Tongue (tissue), 2 donors: ENCODE results near the gene IDH3A. TPM values are rescaled to one million over a fixed set of nuclear protein-coding genes. Genes with fewer than 3 reads are reported as not detected.
"Not testable (repeated sequence)": the region's sequence is repeated elsewhere in the genome, so short reads cannot be mapped to it uniquely, and the experiment has no call there.

Experiments used
- DNase-seq: peaks from one replicate; pipeline ENCODE4 v3.0.0-alpha.2; 2015
- total RNA-seq: library from RNA; depleted of rRNA; stranded (reverse); fragments of >200 nt; gene quantifications from one replicate; pipeline ENCODE4 v1.2.3, GENCODE V29; 2014

The IDH3A gene
- total RNA-seq, 1 donor from 2014 or later, result 117 TPM

- DNase-seq, result no peak
These were observed 19.3 kb upstream of the IDH3A start for GRCh38 chr15:78129751-78130287.

DNA sequence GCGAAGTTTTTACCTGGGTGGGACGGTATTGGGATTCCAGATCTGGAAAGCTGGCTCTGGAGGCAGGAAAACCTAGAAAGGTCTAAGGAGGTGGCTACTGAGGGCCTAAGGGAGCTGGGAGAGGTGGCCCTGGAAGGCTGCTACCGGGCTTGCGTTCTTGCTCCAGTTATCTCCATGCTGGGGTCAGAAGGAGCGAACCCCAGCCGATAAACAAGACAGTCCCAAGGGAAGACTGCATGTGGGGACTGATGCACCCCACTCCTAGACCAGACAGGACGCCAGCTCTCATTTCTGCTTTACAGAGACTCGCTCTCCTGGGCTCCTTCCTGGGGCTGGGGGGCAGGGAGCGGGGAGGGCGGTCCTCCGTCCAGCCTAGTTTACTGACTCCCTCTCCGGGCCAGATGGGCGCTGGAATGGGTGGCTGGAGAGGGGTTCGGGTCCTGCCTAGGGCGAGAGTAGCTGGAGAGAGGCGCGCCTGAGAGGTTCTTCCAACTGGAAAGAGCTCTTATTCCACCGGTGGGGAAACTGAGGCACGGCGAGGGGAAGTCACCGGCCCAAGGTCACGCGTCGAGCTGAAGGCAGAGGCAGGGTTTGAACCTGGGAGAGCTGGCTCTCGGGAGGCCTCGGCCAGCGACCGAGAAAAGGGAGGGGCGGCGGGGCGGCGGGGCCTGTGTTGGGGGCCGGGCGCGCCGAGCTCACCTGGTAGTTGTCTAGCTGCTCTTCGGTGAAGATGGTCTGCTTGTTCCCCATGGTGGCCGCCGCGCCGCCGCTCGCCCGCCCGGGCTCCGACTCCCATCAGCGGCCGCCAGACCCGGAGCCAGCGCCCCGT, 18.5 kb upstream of the IDH3A start:
- DNase-seq, result no peak

- peak; percentile 90 for DNase-seq
These were observed 17.7 kb upstream of the IDH3A start, which contains the start of gene CIB2 for GRCh38 chr15:78131295-78132061. Gene CIB2 (minus strand): TSS chr15:78131445. CDS start chr15:78131215, 230 bp downstream.

DNA sequence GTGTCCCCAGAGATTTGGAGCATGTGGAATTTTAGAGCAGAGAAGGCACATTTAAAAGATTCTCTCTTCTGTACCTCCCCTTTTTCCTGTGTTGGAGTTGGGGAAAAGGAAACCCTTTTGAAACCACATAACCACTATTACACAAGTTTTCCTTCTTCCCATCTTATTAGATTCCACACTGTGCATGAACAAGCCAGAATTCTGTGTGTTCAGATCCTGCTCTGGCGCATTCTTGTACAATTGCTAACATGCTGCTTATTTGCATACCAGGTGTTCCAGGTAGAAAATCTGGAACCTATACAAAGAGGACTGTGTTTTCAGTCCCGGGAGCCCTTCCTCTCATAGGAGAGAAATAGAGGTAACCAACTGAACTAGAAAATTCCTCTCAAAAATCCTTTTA, 15.4 kb upstream of the IDH3A start:
- peak; percentile 10 for DNase-seq

DNA sequence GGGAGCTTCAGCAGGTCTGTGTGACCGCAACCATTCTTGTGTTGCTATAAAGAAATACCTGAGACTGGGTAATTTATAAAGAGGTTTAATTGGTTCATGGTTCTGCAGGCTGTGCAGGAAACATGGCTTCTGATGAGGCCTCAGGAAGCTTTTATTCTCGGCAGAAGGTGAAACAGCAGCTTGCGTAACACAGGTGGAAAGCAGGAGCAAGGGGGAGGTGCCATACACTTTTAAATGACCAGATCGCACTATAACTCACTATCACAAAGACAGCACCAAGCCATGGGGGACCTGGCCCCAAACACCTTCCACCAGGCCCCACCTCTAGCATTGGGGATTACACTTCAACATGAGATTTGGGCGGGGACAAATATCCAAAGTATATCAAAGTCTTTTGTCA, 9.6 kb upstream of the IDH3A start:
- no peak for DNase-seq

- no peak for DNase-seq
These were observed 8.9 kb upstream of the IDH3A start for GRCh38 chr15:78140292-78140691.

- DNase-seq, result no peak
These were observed 6.8 kb upstream of the IDH3A start for GRCh38 chr15:78142332-78142731.

- DNase-seq, result no peak
These were observed 2.6 kb upstream of the IDH3A start for GRCh38 chr15:78146425-78147154.

DNA sequence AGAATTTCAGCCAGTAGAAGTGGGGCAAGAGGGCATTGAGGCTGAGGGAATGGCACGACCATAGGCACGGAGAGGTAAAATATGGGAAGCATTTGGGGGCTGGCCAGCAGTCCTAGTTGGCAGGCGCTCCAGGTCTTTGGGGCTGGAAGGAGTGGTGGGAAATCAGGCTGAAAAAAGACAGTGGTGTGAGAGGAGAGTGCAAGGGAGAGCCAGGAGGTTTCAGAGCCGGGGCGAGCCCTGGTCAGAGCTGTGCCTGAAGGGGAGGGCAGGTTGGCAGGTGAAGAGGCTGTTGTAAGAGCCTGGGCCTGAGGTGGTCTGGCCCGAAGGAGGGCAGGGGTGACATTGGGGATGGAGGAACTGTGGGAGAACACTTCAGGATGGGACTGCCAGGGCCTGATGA, 1.6 kb upstream of the IDH3A start:
- no peak for DNase-seq

DNA sequence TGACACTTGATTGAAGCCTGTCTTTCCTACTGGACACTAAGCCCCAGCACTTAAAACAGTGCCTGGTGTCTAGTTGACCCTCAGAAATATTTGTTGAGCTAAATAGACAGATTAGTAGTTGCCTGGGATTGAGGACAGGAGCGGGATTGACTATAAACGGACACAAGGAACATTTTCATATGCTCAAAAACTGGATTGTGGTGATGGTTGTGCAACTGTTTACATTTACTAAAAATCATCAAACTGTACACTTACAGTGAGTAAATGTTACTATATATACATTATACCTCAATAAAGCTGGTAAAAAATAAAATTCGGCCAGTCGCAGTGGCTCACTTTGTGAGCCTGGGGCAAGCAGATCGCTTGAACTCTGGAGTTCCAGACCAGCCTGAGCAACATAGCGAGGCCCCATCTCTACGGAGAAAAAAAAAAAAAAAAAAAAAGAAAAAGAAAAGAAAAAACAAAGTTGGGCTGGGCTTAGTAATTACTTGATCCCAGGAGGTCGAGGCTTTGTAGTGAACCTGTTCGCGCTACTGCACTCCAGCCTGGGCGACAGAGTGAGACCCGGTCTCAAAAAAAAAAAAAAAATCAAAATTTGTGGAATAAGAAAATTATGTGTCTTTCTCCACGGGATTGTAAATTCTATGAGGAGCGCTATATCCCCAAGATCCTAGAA, 632 bp upstream of the IDH3A start:
- no peak for DNase-seq

GRCh38 chr15:78149805-78150751, 916 bp downstream of the IDH3A start:
- DNase-seq, result peak; percentile 50

DNA sequence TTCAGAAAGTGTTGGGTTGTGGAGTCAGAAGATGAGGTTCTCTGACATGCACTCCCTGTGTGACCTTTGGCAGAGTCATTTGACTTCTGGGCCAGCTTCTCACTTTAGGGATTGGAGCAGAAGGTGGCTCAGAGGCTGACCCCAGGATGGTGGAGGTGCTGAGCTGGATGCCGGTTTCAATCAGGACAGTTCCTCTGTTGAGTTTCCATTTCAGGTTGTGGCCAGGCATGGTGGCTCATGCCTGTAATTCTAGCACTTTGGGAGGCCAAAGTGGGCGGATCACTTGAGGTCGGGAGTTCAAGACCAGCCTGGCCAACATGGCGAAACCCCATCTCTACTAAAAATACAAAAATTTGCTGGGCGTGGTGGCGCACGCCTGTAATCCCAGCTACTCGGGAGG, 1.9 kb downstream of the IDH3A start:
- not testable (repeated sequence) for DNase-seq

GRCh38 chr15:78154955-78155354, 5.8 kb downstream of the IDH3A start:
- no peak for DNase-seq

- no peak for DNase-seq
These were observed 6.3 kb downstream of the IDH3A start for GRCh38 chr15:78155355-78155939.

- no peak for DNase-seq
These were observed 7.5 kb downstream of the IDH3A start for GRCh38 chr15:78156653-78157052.

- DNase-seq, result no peak
These were observed 8.0 kb downstream of the IDH3A start for GRCh38 chr15:78157203-78157602.

DNA sequence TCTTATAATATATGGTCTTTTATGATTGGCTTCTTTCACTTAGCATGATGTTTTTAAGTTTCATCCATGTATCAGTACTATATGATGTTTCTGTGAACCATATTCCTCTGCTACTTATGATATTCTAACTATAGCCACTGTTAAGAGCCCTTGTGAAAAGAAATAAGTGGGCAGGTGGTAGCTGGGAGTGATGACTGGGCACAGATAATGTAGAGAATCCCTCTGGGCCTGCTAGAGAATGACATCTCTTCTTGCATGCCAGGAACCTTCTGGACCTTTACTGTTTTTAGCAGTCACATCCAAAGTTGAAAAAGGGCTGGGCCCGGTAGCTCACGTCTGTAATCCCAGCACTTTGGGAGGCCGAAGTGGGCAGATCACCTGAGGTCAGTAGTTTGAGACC, 10.2 kb downstream of the IDH3A start:
- DNase-seq, result peak; percentile 21

GRCh38 chr15:78162038-78162437, 12.9 kb downstream of the IDH3A start:
- DNase-seq, result no peak

DNA sequence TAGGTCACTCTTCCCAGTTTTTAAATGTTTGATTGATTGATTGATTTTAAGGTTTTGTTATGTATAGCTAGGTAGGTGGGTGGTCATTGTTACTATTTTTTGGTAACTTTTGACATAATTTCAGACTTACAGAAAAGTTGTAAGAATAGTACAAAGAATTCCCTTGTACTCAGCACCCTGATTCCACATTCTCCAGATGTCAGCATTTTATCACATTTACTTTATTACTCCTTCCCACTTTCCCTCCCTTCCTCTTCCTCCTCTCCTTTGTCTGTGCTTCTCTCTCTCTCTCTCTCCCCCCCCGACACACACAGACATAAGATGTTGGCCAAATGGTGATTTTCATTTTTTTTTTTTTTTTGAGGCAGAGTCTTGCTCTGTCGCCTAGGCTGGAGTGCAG, 14.8 kb downstream of the IDH3A start:
- no peak for DNase-seq

DNA sequence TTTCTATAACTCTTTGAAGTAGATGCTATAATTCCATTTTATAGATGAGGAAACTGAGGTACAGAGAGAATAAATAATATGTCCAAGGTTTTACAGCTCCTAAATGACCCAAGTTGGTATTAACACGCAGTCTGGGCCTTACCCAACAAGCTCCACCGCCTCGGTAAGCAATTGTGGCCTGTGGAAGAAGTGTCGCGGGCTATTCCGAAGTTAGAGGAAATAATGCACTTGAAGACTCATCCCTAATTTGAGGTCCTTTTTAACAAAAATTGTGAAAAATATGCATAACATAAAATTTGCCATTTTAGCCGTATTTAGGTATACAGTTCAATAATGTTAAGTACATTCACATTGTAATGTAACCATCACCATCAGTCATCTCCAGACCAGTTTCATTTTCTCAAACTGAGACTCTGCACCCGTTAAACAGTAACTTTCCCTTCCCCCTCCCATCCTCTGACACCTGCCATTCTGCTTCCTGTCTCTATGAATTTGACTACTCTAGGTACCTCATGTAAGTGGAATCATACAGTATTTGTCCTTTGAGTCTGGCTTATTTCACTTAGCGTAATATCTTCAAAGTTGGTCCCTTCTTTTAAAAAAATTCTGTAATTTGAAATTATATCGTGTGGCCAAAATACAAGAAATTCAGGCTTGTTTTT, 18.2 kb downstream of the IDH3A start:
- no peak for DNase-seq
